Measurements from ENCODE around the gene MTCL1. TPM values are rescaled to one million over a fixed set of nuclear protein-coding genes. Genes with fewer than 3 reads are reported as not detected.

The MTCL1 gene
- total RNA-seq, 1 experiment from 2014 or later = 297 TPM

GRCh38 chr18:8881103-8881502 lies 175.7 kb downstream of the MTCL1 start:
- CTCF ChIA-PET = interaction anchor here (0.7 kb wide), 1 partner anchor 202 kb away, joined by 3 read pairs; no protein-coding TSS in a partner anchor
- peaks cover 18% of the 10 kb centered on the region for H3K9me3 Mint-ChIP-seq (ENCODE audit: low read depth, unreplicated experiment)
- peaks cover 10% of the 10 kb centered on the region for H3K36me3 Mint-ChIP-seq (ENCODE audit: insufficient read depth, unreplicated experiment)
- H3K4me3 Mint-ChIP-seq (ENCODE audit: low read depth, unreplicated experiment) = no peak overlapping the region
- BruUV-seq (replicated peaks) = no TSS peak
- no peak for DNase-seq
- TF ChIP-seq CTCF (IDR thresholded peaks at IDR 0.05; ENCODE audit: unreplicated experiment) = no peak
- peak overlapping the region; percentile 7 for H3K27ac Mint-ChIP-seq (ENCODE audit: unreplicated experiment)
- intact Hi-C loops (cut with micrococcal nuclease; ENCODE audit: unreplicated experiment) = no loop called here
- H3K27me3 Mint-ChIP-seq (ENCODE audit: unreplicated experiment) = no peaks in the 10 kb centered on the region
- peaks cover 34% of the 10 kb centered on the region for H3K4me1 Mint-ChIP-seq (ENCODE audit: low read depth, unreplicated experiment)

Other genes with a start within 250 kb of the MTCL1 start
- 47.7 and 49.5 TPM in 2 replicates for gene RAB12, start 96.1 kb upstream of the MTCL1 start, total RNA-seq (2022)

Measured in Calu3 (cell line).